GM21576 (cell line): ENCODE data around the gene C12orf43.

Experiments used
- ATAC-seq: cut with Tn5 transposase; IDR thresholded peaks from one replicate; pipeline ENCODE4 v1.9.1; 2021; ENCODE audit warnings: mild to moderate bottlenecking, moderate library complexity; ENCODE audit not compliant: unreplicated experiment

C12orf43 gene

GRCh38 chr12:121033625-121034349 is 17.5 kb upstream of the C12orf43 start:
- no peak for ATAC-seq

- no peak for ATAC-seq
Measured at GRCh38 chr12:121030576-121031212, 14.4 kb upstream of the C12orf43 start.

- ATAC-seq = no peak
Measured at GRCh38 chr12:121026274-121027045, 10.2 kb upstream of the C12orf43 start.

GRCh38 chr12:121025442-121026226 is 9.3 kb upstream of the C12orf43 start:
- no peak for ATAC-seq

- no peak for ATAC-seq
Measured at GRCh38 chr12:121023799-121024198, 7.5 kb upstream of the C12orf43 start.

GRCh38 chr12:121022713-121023112 is 6.4 kb upstream of the C12orf43 start:
- no peak for ATAC-seq

- no peak for ATAC-seq
Measured at GRCh38 chr12:121021754-121022153, 5.5 kb upstream of the C12orf43 start.

GRCh38 chr12:121018860-121019617 is 2.8 kb upstream of the C12orf43 start:
- ATAC-seq = no peak

- ATAC-seq = no peak
Measured at GRCh38 chr12:121017966-121018491, 1.7 kb upstream of the C12orf43 start.

GRCh38 chr12:121013715-121014114 is 2.6 kb downstream of the C12orf43 start:
- no peak for ATAC-seq

GRCh38 chr12:121011820-121012219 is 4.5 kb downstream of the C12orf43 start:
- ATAC-seq = no peak

GRCh38 chr12:121010860-121011259 is 5.4 kb downstream of the C12orf43 start:
- no peak for ATAC-seq

- ATAC-seq = no peak
Measured at GRCh38 chr12:121009741-121010140, 6.5 kb downstream of the C12orf43 start.

- ATAC-seq = no peak
Measured at GRCh38 chr12:121008347-121009098, 7.8 kb downstream of the C12orf43 start.

- ATAC-seq = no peak
Measured at GRCh38 chr12:121005346-121005815, 10.9 kb downstream of the C12orf43 start.

- ATAC-seq = no peak
Measured at GRCh38 chr12:121004253-121004815, 12.0 kb downstream of the C12orf43 start.

- no peak for ATAC-seq
Measured at GRCh38 chr12:121003650-121004049, 12.6 kb downstream of the C12orf43 start.

- ATAC-seq = no peak
Measured at GRCh38 chr12:121001841-121002483, 14.3 kb downstream of the C12orf43 start.
